Hepatocyte (in vitro differentiated cells): ENCODE measurements around the gene TSHZ3. TPM values are rescaled to one million over a fixed set of nuclear protein-coding genes. Genes with fewer than 3 reads are reported as not detected.
A peak's percentile ranks its signal among the peaks of the same experiment; 100 is the strongest.

Source experiments
- DNase-seq: peaks from one replicate; pipeline ENCODE4 v3.0.0-alpha.2; 2016; ENCODE audit warnings: low spot score
- H2AFZ ChIP-seq: fragments of 200-600 bp; sonication (generic); 2 replicates; pipeline ENCODE4 v1.6.0; 2016; ENCODE audit warnings: antibody characterized with exemption, mild to moderate bottlenecking
- H3K27ac ChIP-seq: fragments of 200-600 bp; sonication (generic); 2 replicates; pipeline ENCODE4 v1.5.1; 2016; ENCODE audit warnings: mild to moderate bottlenecking
- H3K27me3 ChIP-seq: fragments of 200-600 bp; sonication (generic); 2 replicates; pipeline ENCODE4 v1.6.1; 2016
- H3K36me3 ChIP-seq: fragments of 200-600 bp; sonication (generic); replicated peaks from 2 replicates; pipeline ENCODE4 v1.5.1; 2016; ENCODE audit warnings: low read depth; ENCODE audit not compliant: insufficient read depth
- H3K4me1 ChIP-seq: fragments of 200-600 bp; sonication (generic); 2 replicates; pipeline ENCODE4 v1.5.1; 2016; ENCODE audit warnings: mild to moderate bottlenecking, moderate library complexity; ENCODE audit not compliant: insufficient read depth
- H3K4me2 ChIP-seq: fragments of 200-600 bp; sonication (generic); 2 replicates; pipeline ENCODE4 v1.6.0; 2016
- H3K4me3 ChIP-seq: fragments of 200-600 bp; sonication (generic); 2 replicates; pipeline ENCODE4 v1.5.1; 2016; ENCODE audit warnings: mild to moderate bottlenecking
- H3K79me2 ChIP-seq: fragments of 200-600 bp; sonication (generic); 2 replicates; pipeline ENCODE4 v1.6.0; 2017; ENCODE audit warnings: mild to moderate bottlenecking
- H3K9me2 ChIP-seq: fragments of 200-600 bp; sonication (generic); replicated peaks from 2 replicates; pipeline ENCODE4 v1.6.0; 2017; ENCODE audit warnings: mild to moderate bottlenecking; ENCODE audit not compliant: insufficient read depth
- H3K9me3 ChIP-seq: fragments of 200-600 bp; sonication (generic); 2 replicates; pipeline ENCODE4 v1.5.1; 2016; ENCODE audit warnings: low read depth, mild to moderate bottlenecking
- H4K20me1 ChIP-seq: fragments of 200-600 bp; sonication (generic); 2 replicates; pipeline ENCODE4 v1.6.0; 2016; ENCODE audit warnings: mild to moderate bottlenecking; ENCODE audit not compliant: insufficient read depth, poor library complexity, severe bottlenecking
- CTCF ChIP-seq: fragments of 200-600 bp; sonication (generic); IDR thresholded peaks from 2 replicates; pipeline ENCODE4 v1.5.1; 2016; ENCODE audit warnings: antibody characterized with exemption, mild to moderate bottlenecking; ENCODE audit not compliant: poor library complexity
- EZH2 ChIP-seq: fragments of 200-600 bp; sonication (generic); IDR thresholded peaks from 2 replicates; pipeline ENCODE4 v1.6.1; 2016; ENCODE audit warnings: antibody characterized with exemption, mild to moderate bottlenecking, borderline replicate concordance
- EZH2phosphoT487 ChIP-seq: fragments of 200-600 bp; sonication (generic); IDR thresholded peaks from one replicate; pipeline ENCODE4 v1.6.1; 2018; ENCODE audit warnings: antibody characterized with exemption, mild to moderate bottlenecking, low read depth, moderate library complexity; ENCODE audit not compliant: unreplicated experiment, severe bottlenecking
- WGBS: methylation state at CpG from one replicate; pipeline ENCODE4 v1.1.6; 2016; ENCODE audit warnings: low lambda C conversion rate; ENCODE audit errors: missing lambda C conversion rate; 5-methylcytosine and 5-hydroxymethylcytosine counted together
- polyA plus RNA-seq: library from polyadenylated mRNA; unstranded; fragments of >200 nt; fragmentation: Nextera tagmentation; extraction: Ambion mirVana; gene quantifications from 2 replicates; pipeline ENCODE4 v1.2.1, GENCODE V29; 2016
- total RNA-seq: library from RNA; depleted of rRNA; stranded (reverse); fragments of >200 nt; gene quantifications from 2 replicates; pipeline ENCODE4 v1.2.3, GENCODE V29; 2014

TSHZ3 gene
- total and polyA plus RNA-seq, 2 experiments from 2014 or later = 4.9 to 5.3 TPM

DNA sequence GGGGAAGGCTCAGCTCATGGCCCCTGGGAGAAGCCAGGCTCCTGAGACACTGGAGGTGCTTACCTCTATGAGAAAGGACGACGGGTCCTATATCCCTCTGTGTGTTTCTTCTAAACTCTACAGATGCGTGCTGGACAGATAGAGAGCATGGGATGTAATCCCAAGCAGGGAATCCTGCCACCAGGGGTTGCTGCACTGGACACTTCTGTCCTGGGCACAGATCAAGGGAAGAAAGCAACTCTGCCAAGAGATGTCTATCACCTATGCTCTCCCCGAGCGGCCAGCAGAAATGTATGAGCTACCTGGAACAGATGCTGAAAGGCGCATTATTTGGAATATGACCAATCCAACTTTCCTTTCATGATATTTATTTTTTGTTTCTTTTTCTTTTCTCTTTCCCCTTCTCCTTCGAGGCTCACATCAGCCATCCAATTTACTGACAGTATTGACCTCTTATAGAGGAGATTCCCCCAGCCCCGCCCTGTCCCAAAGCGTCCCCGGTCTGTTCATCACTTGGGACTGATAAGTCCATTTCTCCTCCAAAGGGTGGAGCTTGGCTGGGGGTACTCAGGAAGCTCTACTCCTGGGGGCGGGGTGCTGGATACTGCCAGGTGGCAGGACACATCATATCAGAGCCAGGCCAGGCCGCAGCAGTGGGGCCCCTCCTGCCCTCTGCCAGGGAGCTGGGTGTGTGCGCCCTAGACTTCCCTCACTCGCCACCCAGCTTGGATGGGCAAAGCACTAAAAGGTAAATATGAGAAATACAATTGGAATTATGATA is 34.2 kb downstream of the TSHZ3 start:
- Histone ChIP-seq H4K20me1 (no peaks in the 10 kb centered on the region), H3K36me3 (no peaks in the 10 kb centered on the region)
- 90% methylated on average over 14 of the region's 14 CpGs for WGBS

GRCh38 chr19:31314156-31314555 is 35.1 kb downstream of the TSHZ3 start:
- H3K79me2 ChIP-seq = peaks cover 38% of the 10 kb centered on the region
- no peak for TF ChIP-seq EZH2phosphoT487
- TF ChIP-seq EZH2 = no peak
- TF ChIP-seq CTCF = no peak
- no peaks in the 10 kb centered on the region for H4K20me1 ChIP-seq

More for the DNA sequence above, 34.2 kb downstream of the TSHZ3 start:
- peaks cover 11% of the 10 kb centered on the region for H3K4me1 ChIP-seq
- H3K27ac ChIP-seq = no peak overlapping the region
- H3K79me2 ChIP-seq = peaks cover 46% of the 10 kb centered on the region
- H3K9me2 ChIP-seq = no peaks in the 10 kb centered on the region
- H2AFZ ChIP-seq = no peak overlapping the region
- no peaks in the 10 kb centered on the region for H3K27me3 ChIP-seq
- TF ChIP-seq CTCF (peak; percentile 25), EZH2 (no peak), EZH2phosphoT487 (no peak)
- no peaks in the 10 kb centered on the region for H3K9me3 ChIP-seq
- no peak for DNase-seq
- no peak overlapping the region for H3K4me3 ChIP-seq
- no peak overlapping the region for H3K4me2 ChIP-seq

DNA sequence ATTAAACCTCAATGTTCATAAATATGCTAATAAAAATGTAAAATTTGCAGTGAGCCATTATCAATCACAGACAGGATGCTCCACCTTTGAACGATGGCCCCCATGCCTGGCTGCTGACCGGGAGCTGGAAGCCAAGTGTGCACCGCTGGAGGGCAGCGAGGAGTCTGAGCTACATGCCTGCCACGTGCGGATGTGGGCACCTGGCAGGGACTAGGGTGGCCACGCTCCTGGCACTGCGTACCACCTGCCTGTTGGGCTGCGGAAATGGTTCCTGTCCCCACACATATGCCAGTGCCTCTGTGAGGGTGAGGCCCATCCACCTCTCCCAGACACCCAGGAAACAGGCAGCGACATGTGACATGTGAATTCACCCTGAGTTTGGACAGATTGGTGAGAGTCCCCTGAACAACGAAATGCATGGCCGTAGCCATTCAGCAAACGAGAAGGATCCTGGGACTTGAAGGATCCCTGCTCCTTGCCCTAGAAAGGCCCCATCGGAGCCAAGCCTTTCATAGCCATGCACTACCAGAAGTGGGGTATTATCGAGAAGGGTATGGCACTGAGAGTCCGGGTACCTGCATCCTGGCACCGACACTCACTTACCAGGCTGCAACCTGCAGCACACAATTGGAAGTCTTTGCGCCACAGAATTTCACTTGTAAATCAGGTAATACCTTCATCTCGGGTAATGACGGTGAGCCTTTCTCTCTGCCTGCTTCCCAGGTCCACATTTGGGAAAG is 35.8 kb downstream of the TSHZ3 start:
- H3K4me3 ChIP-seq = no peak overlapping the region
- no peaks in the 10 kb centered on the region for H3K36me3 ChIP-seq
- H4K20me1 ChIP-seq = no peaks in the 10 kb centered on the region
- DNase-seq = no peak
- 89% methylated on average over 20 of the region's 20 CpGs for WGBS
- no peak overlapping the region for H3K4me2 ChIP-seq
- H2AFZ ChIP-seq = no peak overlapping the region
- peaks cover 34% of the 10 kb centered on the region for H3K79me2 ChIP-seq
- no peak for TF ChIP-seq EZH2phosphoT487
- TF ChIP-seq EZH2 = no peak
- TF ChIP-seq CTCF = no peak
- no peaks in the 10 kb centered on the region for H3K9me2 ChIP-seq
- no peaks in the 10 kb centered on the region for H3K27me3 ChIP-seq
- H3K9me3 ChIP-seq = no peaks in the 10 kb centered on the region
- no peak overlapping the region for H3K27ac ChIP-seq
- H3K4me1 ChIP-seq = peaks cover 11% of the 10 kb centered on the region

More at GRCh38 chr19:31314156-31314555, 35.1 kb downstream of the TSHZ3 start:
- 96% methylated on average over 10 of the region's 10 CpGs for WGBS
- peaks cover 11% of the 10 kb centered on the region for H3K4me1 ChIP-seq
- no peak overlapping the region for H3K27ac ChIP-seq
- H2AFZ ChIP-seq = no peak overlapping the region
- H3K4me2 ChIP-seq = no peak overlapping the region
- H3K9me2 ChIP-seq = no peaks in the 10 kb centered on the region
- DNase-seq = no peak
- no peak overlapping the region for H3K4me3 ChIP-seq
- H3K9me3 ChIP-seq = no peaks in the 10 kb centered on the region
- H3K27me3 ChIP-seq = no peaks in the 10 kb centered on the region
- no peaks in the 10 kb centered on the region for H3K36me3 ChIP-seq
